Trophoblast cell (in vitro differentiated cells and primary cell): ENCODE data around the gene HAUS8.
A peak's percentile ranks its signal among the peaks of the same experiment; 100 is the strongest.

ENCODE experiments used
- DNase-seq, 2 donors: peaks; one replicate each; pipeline ENCODE4 v3.0.0-alpha.2; 2016
- H2AFZ ChIP-seq: 2 replicates; pipeline ENCODE4 v1.6.1; 2013; ENCODE audit warnings: low read length, moderate library complexity, mild to moderate bottlenecking; ENCODE audit not compliant: insufficient read depth, poor library complexity
- H2AK5ac ChIP-seq: 2 replicates; pipeline ENCODE4 v1.6.1; 2013; ENCODE audit warnings: mild to moderate bottlenecking, low read length
- H2BK120ac ChIP-seq: 2 replicates; pipeline ENCODE4 v1.6.1; 2013; ENCODE audit warnings: low read length, mild to moderate bottlenecking, moderate library complexity; ENCODE audit not compliant: insufficient read depth, poor library complexity
- H2BK12ac ChIP-seq: 2 replicates; pipeline ENCODE4 v1.6.1; 2013; ENCODE audit warnings: mild to moderate bottlenecking, low read length, moderate library complexity
- H2BK5ac ChIP-seq: 2 replicates; pipeline ENCODE4 v1.6.1; 2013; ENCODE audit warnings: low read length, low read depth, moderate library complexity, mild to moderate bottlenecking; ENCODE audit not compliant: poor library complexity
- H3K14ac ChIP-seq: 2 replicates; pipeline ENCODE4 v1.6.1; 2013; ENCODE audit warnings: mild to moderate bottlenecking, low read length
- H3K18ac ChIP-seq: 2 replicates; pipeline ENCODE4 v1.6.1; 2013; ENCODE audit warnings: mild to moderate bottlenecking, low read length
- H3K23ac ChIP-seq: 2 replicates; pipeline ENCODE4 v1.6.1; 2013; ENCODE audit warnings: low read length
- H3K27ac ChIP-seq: 2 replicates; pipeline ENCODE4 v1.5.1; 2013; ENCODE audit warnings: low read depth, mild to moderate bottlenecking, inconsistent platforms, low read length, moderate library complexity
- H3K27me3 ChIP-seq: 2 replicates; pipeline ENCODE4 v1.6.1; 2013; ENCODE audit warnings: inconsistent platforms, mild to moderate bottlenecking, low read length, moderate library complexity; ENCODE audit not compliant: insufficient read depth
- H3K36me3 ChIP-seq, 2 experiments: 1 replicate in 1 of 2; 2 replicates in 1 of 2; pipeline ENCODE4 v1.6.1; 2013; ENCODE audit warnings: low read length in 2 of 2, mild to moderate bottlenecking in 2 of 2, moderate library complexity in 1 of 2; ENCODE audit not compliant: insufficient read depth in 2 of 2, control insufficient read depth in 1 of 2
- H3K4ac ChIP-seq: 2 replicates; pipeline ENCODE4 v1.6.1; 2013; ENCODE audit warnings: low read depth, mild to moderate bottlenecking, low read length, moderate library complexity
- H3K4me1 ChIP-seq, 2 experiments: 1 replicate in 1 of 2; 2 replicates in 1 of 2; pipeline ENCODE4 v1.6.1; 2013; ENCODE audit warnings: low read length in 2 of 2, mild to moderate bottlenecking in 2 of 2, moderate library complexity in 1 of 2; ENCODE audit not compliant: insufficient read depth in 2 of 2, control insufficient read depth in 1 of 2
- H3K4me2 ChIP-seq: 2 replicates; pipeline ENCODE4 v1.6.1; 2013; ENCODE audit warnings: inconsistent platforms, mild to moderate bottlenecking, low read length, moderate library complexity
- H3K4me3 ChIP-seq: 2 replicates; pipeline ENCODE4 v1.5.1; 2013; ENCODE audit warnings: mild to moderate bottlenecking, low read depth, low read length, inconsistent platforms
- H3K79me1 ChIP-seq: one replicate; pipeline ENCODE4 v1.6.1; 2013; ENCODE audit warnings: low read length
- H3K79me2 ChIP-seq: 2 replicates; pipeline ENCODE4 v1.6.1; 2013; ENCODE audit warnings: low read length, mild to moderate bottlenecking; ENCODE audit not compliant: control insufficient read depth, insufficient read depth, poor library complexity
- H3K9ac ChIP-seq: 2 replicates; pipeline ENCODE4 v1.6.1; 2013; ENCODE audit warnings: mild to moderate bottlenecking, low read length
- H3K9me3 ChIP-seq: 2 replicates; pipeline ENCODE4 v1.6.1; 2013; ENCODE audit warnings: low read depth, mild to moderate bottlenecking, control low read depth, inconsistent platforms, low read length; ENCODE audit not compliant: insufficient read depth
- H4K12ac ChIP-seq: 2 replicates; pipeline ENCODE4 v1.6.1; 2013; ENCODE audit warnings: low read depth, mild to moderate bottlenecking, low read length, moderate library complexity
- H4K8ac ChIP-seq: 2 replicates; pipeline ENCODE4 v1.6.1; 2013; ENCODE audit warnings: low read depth, mild to moderate bottlenecking, low read length, moderate library complexity
- H4K91ac ChIP-seq: one replicate; pipeline ENCODE4 v1.6.1; 2013; ENCODE audit warnings: low read depth, mild to moderate bottlenecking, low read length, moderate library complexity
- WGBS: extraction: QIAGEN DNeasy Blood & Tissue Kit; methylation state at CpG from one replicate; pipeline ENCODE4 v1.1.7; 2013; ENCODE audit warnings: missing lambda C conversion rate; ENCODE audit not compliant: insufficient read length, insufficient coverage; ENCODE audit errors: extremely low coverage; 5-methylcytosine and 5-hydroxymethylcytosine counted together

HAUS8 gene

DNA sequence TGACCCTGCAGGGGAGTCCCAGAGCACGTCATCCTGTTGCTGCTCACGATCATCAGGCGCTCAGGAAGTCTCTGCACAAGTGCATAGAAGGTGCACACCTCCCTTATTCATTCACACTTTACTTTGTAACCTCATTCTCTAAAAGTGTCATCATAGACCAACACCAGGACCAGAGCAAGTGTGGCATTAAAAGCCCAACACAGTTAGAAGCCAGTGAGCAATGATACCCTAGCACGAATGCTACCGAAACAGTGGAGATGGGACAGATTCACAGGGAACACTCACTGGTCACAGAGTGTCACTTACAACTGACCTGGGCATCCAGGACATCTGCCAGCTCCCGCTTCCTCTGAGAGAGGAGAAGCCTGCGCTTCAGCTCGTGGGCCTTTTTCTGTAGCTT, 17.0 kb downstream of the HAUS8 start:
- no peak overlapping the region for H3K4me2 ChIP-seq
- DNase-seq: no peak
- no peak overlapping the region for H2BK5ac ChIP-seq
- no peak overlapping the region for H4K12ac ChIP-seq
- no peak overlapping the region for H2AK5ac ChIP-seq
- no peak overlapping the region for H3K4ac ChIP-seq
- H3K23ac ChIP-seq: no peak overlapping the region
- H3K79me1 ChIP-seq: no peaks in the 10 kb centered on the region
- H2BK12ac ChIP-seq: no peak overlapping the region
- no peaks in the 10 kb centered on the region for H3K79me2 ChIP-seq
- no peak overlapping the region for H3K14ac ChIP-seq
- H3K4me1 ChIP-seq: peaks cover 5% of the 10 kb centered on the region in 2 experiments
- peaks cover 36 to 45% of the 10 kb centered on the region in 2 experiments for H3K36me3 ChIP-seq
- H3K27me3 ChIP-seq: no peaks in the 10 kb centered on the region
- no peak overlapping the region for H3K4me3 ChIP-seq
- no CpG with 5 or more reads among the region's 8 CpGs for WGBS
- no peak overlapping the region for H3K27ac ChIP-seq
- no peak overlapping the region for H3K18ac ChIP-seq
- H3K9ac ChIP-seq: peak overlapping the region; percentile 11
- H2BK120ac ChIP-seq: no peak overlapping the region
- H3K9me3 ChIP-seq: peaks cover 11% of the 10 kb centered on the region
- H4K91ac ChIP-seq: no peak overlapping the region
- no peak overlapping the region for H4K8ac ChIP-seq
- H2AFZ ChIP-seq: no peak overlapping the region

DNA sequence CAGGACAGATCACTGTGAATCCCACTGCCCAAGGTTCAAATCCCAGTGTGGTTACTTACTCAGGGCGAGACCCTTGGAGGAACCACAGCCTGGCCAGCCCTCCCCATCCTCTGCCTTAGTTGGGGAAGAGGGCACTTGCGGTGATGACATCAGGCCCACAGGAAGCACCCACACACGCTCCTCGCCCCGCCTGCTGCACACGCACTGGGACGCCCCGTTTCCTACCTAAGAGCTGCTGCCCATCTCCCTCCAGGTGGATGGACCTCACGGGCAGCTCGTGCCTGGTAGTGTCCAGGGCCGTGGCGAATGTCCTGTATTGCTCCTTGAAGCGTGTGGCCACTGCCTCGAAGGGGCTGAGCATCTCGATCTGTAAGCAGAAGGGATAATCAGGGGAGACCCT, 19.6 kb downstream of the HAUS8 start:
- Histone ChIP-seq H3K9me3 (peaks cover 11% of the 10 kb centered on the region), H3K4me3 (no peak overlapping the region), H2BK12ac (no peak overlapping the region), H2BK120ac (no peak overlapping the region), H3K18ac (no peak overlapping the region), H4K91ac (no peak overlapping the region), H3K14ac (no peak overlapping the region), H3K27me3 (no peaks in the 10 kb centered on the region), H2AK5ac (no peak overlapping the region), H4K8ac (no peak overlapping the region), H2AFZ (no peak overlapping the region), H3K4me1 (no peaks in the 10 kb centered on the region), H3K4me2 (no peak overlapping the region), H3K36me3 (peaks cover 46 to 56% of the 10 kb centered on the region in 2 experiments), H3K79me1 (no peaks in the 10 kb centered on the region), H4K12ac (no peak overlapping the region), H3K79me2 (no peaks in the 10 kb centered on the region), H3K27ac (no peak overlapping the region), H3K23ac (no peak overlapping the region), H3K9ac (no peak overlapping the region), H2BK5ac (no peak overlapping the region), H3K4ac (no peak overlapping the region)
- DNase-seq: no peak
- WGBS: no CpG with 5 or more reads among the region's 15 CpGs

DNA sequence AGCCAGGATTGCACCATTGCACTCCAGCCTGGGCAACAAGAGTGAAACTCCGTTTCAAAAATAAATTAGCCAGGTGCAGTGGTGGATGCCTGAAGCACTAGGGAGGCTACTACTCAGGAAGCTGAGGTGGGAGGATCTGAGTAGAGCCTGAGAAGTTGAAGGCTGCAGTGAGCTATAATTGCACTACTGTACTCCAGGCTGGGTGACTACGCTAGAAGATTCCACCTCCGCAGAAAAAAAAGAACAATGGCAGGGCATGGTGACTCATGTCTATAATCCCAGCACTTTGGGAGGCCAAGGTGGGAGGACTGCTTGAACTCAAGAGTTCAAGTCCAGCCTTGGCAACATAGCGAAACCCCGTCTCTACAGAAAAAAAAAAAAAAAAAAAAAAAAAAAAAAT, 20.5 kb downstream of the HAUS8 start:
- Histone ChIP-seq H2BK120ac (no peak overlapping the region), H3K9me3 (peaks cover 11% of the 10 kb centered on the region), H3K4me3 (no peak overlapping the region), H2BK5ac (no peak overlapping the region), H4K12ac (no peak overlapping the region), H2AK5ac (no peak overlapping the region), H3K27ac (no peak overlapping the region), H3K4me1 (no peaks in the 10 kb centered on the region), H3K18ac (no peak overlapping the region), H2AFZ (no peak overlapping the region), H3K23ac (no peak overlapping the region), H3K14ac (no peak overlapping the region), H3K4me2 (no peak overlapping the region), H3K79me2 (no peaks in the 10 kb centered on the region), H3K79me1 (no peaks in the 10 kb centered on the region), H2BK12ac (no peak overlapping the region), H3K27me3 (no peaks in the 10 kb centered on the region), H4K91ac (no peak overlapping the region), H3K36me3 (peaks cover 50 to 60% of the 10 kb centered on the region in 2 experiments), H4K8ac (no peak overlapping the region), H3K9ac (no peak overlapping the region), H3K4ac (no peak overlapping the region)
- no peak for DNase-seq
- no CpG with 5 or more reads among the region's 5 CpGs for WGBS

DNA sequence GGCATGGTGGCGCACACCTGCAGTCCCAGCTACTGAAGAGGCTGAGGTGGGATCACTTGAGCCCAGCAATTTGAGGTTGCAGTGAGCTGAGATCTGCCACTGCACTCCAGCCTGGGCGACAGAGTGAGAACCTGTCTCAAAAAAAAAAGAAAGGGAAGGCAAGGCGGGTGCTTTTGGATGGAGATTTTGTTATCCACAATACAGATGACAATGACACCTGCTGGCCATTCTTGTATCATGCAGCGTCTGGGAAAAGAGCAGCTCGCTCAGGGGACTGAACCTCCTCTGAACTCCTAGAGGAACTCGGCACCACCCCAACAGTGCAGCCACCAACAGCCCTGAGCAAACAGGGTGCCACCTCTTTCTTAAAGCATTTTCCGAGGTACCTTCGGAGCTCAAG, 22.8 kb downstream of the HAUS8 start:
- H4K12ac ChIP-seq: no peak overlapping the region
- WGBS: no CpG with 5 or more reads among the region's 8 CpGs
- H3K9me3 ChIP-seq: no peaks in the 10 kb centered on the region
- no peak overlapping the region for H2BK12ac ChIP-seq
- no peak overlapping the region for H3K23ac ChIP-seq
- no peak overlapping the region for H2BK120ac ChIP-seq
- no peak overlapping the region for H3K4me2 ChIP-seq
- no peak overlapping the region for H4K91ac ChIP-seq
- no peaks in the 10 kb centered on the region for H3K79me1 ChIP-seq
- H3K27ac ChIP-seq: no peak overlapping the region
- no peak overlapping the region for H3K9ac ChIP-seq
- no peaks in the 10 kb centered on the region for H3K27me3 ChIP-seq
- H3K36me3 ChIP-seq: peaks cover 41 to 48% of the 10 kb centered on the region in 2 experiments
- H3K14ac ChIP-seq: no peak overlapping the region
- no peak overlapping the region for H2AFZ ChIP-seq
- H3K4me3 ChIP-seq: no peak overlapping the region
- H2BK5ac ChIP-seq: no peak overlapping the region
- no peaks in the 10 kb centered on the region for H3K79me2 ChIP-seq
- no peak overlapping the region for H3K4ac ChIP-seq
- no peak overlapping the region for H3K18ac ChIP-seq
- DNase-seq: peak; percentile 42 to 76
- no peak overlapping the region for H2AK5ac ChIP-seq
- H3K4me1 ChIP-seq: no peaks in the 10 kb centered on the region
- H4K8ac ChIP-seq: no peak overlapping the region
